Activated B cell treated with CpG ODN at 0.5 μM for 24 hours (primary cell): ENCODE results near the gene RFC2. TPM values are rescaled to one million over a fixed set of nuclear protein-coding genes. Genes with fewer than 3 reads are reported as not detected.
"Not testable (repeated sequence)": the region's sequence is repeated elsewhere in the genome, so short reads cannot be mapped to it uniquely, and the experiment has no call there.

Experiments
- ATAC-seq: fragments of 200-7000 bp; cut with Tn5 transposase; one replicate; pipeline ENCODE4 v1.10.0; 2021; ENCODE audit warnings: low read depth, mild to moderate bottlenecking, moderate library complexity
- CTCF ChIA-PET: fragments of 350-600 bp; sonication (Branson Sonifier 250); formaldehyde crosslinking; loops from one replicate; lab custom pipeline; 2021; ENCODE audit warnings: antibody characterized with exemption; lab: Charles Lee
- POLR2A ChIA-PET: fragments of 350-600 bp; sonication (Branson Sonifier 250); formaldehyde crosslinking; loops from one replicate; lab custom pipeline; 2021; ENCODE audit warnings: antibody characterized with exemption; lab: Charles Lee
- DNase-seq: peaks from one replicate; pipeline ENCODE4 v3.0.0; 2022
- H3K27ac Mint-ChIP-seq: one replicate; pipeline ENCODE4 v1.8.0; 2020; ENCODE audit warnings: mixed read lengths
- H3K27me3 Mint-ChIP-seq: one replicate; pipeline ENCODE4 v1.8.0; 2021; ENCODE audit warnings: mixed read lengths
- H3K36me3 Mint-ChIP-seq: one replicate; pipeline ENCODE4 v1.8.0; 2021; ENCODE audit warnings: low read depth, mixed read lengths
- H3K4me1 Mint-ChIP-seq: one replicate; pipeline ENCODE4 v1.8.0; 2021; ENCODE audit warnings: mixed read lengths
- H3K4me3 Mint-ChIP-seq: one replicate; pipeline ENCODE4 v1.8.0; 2020; ENCODE audit warnings: mild to moderate bottlenecking, mixed read lengths
- H3K9me3 Mint-ChIP-seq: one replicate; pipeline ENCODE4 v1.8.0; 2020; ENCODE audit warnings: mixed read lengths
- CTCF ChIP-seq: fragments of 200-600 bp; IDR thresholded peaks from one replicate; pipeline ENCODE4 v1.8.0; 2022; ENCODE audit warnings: antibody characterized with exemption, mild to moderate bottlenecking
- intact Hi-C: fragments of 100-400 bp; cut with micrococcal nuclease; formaldehyde crosslinking; loops from one replicate; pipeline ENCODE4 v1.15.1; 2024
- total RNA-seq: library from RNA; stranded (reverse); gene quantifications from 2 replicates; pipeline ENCODE4 v1.2.3, GENCODE V29; 2022

Gene RFC2
- total RNA-seq, 1 donor from 2014 or later = 44.0 TPM

GRCh38 chr7:74203956-74204618 lies 50.1 kb downstream of the RFC2 start:
- peaks cover 52% of the 10 kb centered on the region for H3K4me1 Mint-ChIP-seq
- H3K4me3 Mint-ChIP-seq = no peak overlapping the region
- ChIA-PET CTCF (interaction anchor here (1.4 to 8.7 kb wide), 2 partner anchors 137 to 197 kb away, joined by 5 to 133 read pairs; no protein-coding TSS in a partner anchor), POLR2A (interaction anchor here (0.6 to 1.0 kb wide), 4 partner anchors 13 to 121 kb away, joined by 3 to 4 read pairs (median 4); partner anchors contain the start of gene LIMK1)
- DNase-seq = no peak
- peaks cover 2% of the 10 kb centered on the region for H3K36me3 Mint-ChIP-seq
- intact Hi-C loops = loop anchor here (1.0 kb wide), 1 partner anchor 136 kb away; no protein-coding TSS in a partner anchor
- no peak overlapping the region for H3K27ac Mint-ChIP-seq
- no peak for TF ChIP-seq CTCF
- H3K9me3 Mint-ChIP-seq = no peaks in the 10 kb centered on the region
- no peaks in the 10 kb centered on the region for H3K27me3 Mint-ChIP-seq
- ATAC-seq = no peak

GRCh38 chr7:74202841-74203556 lies 51.2 kb downstream of the RFC2 start:
- ChIA-PET POLR2A (interaction anchor here (0.7 to 1.0 kb wide), 3 partner anchors 24 to 120 kb away, joined by 3 read pairs; partner anchors contain the start of gene LIMK1), CTCF (interaction anchor here (0.8 to 8.7 kb wide), 5 partner anchors 9 to 198 kb away, joined by 3 to 133 read pairs (median 3); no protein-coding TSS in a partner anchor)
- no peak overlapping the region for H3K4me3 Mint-ChIP-seq
- H3K4me1 Mint-ChIP-seq = peaks cover 45% of the 10 kb centered on the region
- TF ChIP-seq CTCF = peak; percentile 29
- intact Hi-C loops = loop anchor here (1.0 kb wide), 1 partner anchor 135 kb away; no protein-coding TSS in a partner anchor
- H3K36me3 Mint-ChIP-seq = peaks cover 2% of the 10 kb centered on the region
- H3K9me3 Mint-ChIP-seq = no peaks in the 10 kb centered on the region
- peak; percentile 28 for ATAC-seq
- H3K27ac Mint-ChIP-seq = peak overlapping the region; percentile 24
- no peaks in the 10 kb centered on the region for H3K27me3 Mint-ChIP-seq
- DNase-seq = no peak

- H3K27ac Mint-ChIP-seq = peak overlapping the region; percentile 13
- no peak for DNase-seq
Measured at GRCh38 chr7:74199551-74200355, 54.4 kb downstream of the RFC2 start.

GRCh38 chr7:74197449-74198124 lies 56.6 kb downstream of the RFC2 start:
- no peak overlapping the region for H3K4me3 Mint-ChIP-seq
- no peaks in the 10 kb centered on the region for H3K4me1 Mint-ChIP-seq
- no peaks in the 10 kb centered on the region for H3K27me3 Mint-ChIP-seq
- no peak for TF ChIP-seq CTCF
- no peak for ATAC-seq
- H3K36me3 Mint-ChIP-seq = peaks cover 45% of the 10 kb centered on the region
- H3K9me3 Mint-ChIP-seq = no peaks in the 10 kb centered on the region
- no peak for DNase-seq
- H3K27ac Mint-ChIP-seq = no peak overlapping the region
- POLR2A ChIA-PET = interaction anchor here (1.2 kb wide), 1 partner anchor 32 kb away, joined by 3 read pairs; no protein-coding TSS in a partner anchor
- CTCF ChIA-PET = interaction anchor here (1.7 kb wide), 1 partner anchor 9 kb away, joined by 6 read pairs; no protein-coding TSS in a partner anchor
- intact Hi-C loops = no loop called here

More at GRCh38 chr7:74199551-74200355, 54.4 kb downstream of the RFC2 start:
- no peak for ATAC-seq
- Mint-ChIP-seq H3K4me3 (no peak overlapping the region), H3K36me3 (peaks cover 24% of the 10 kb centered on the region), H3K27me3 (no peaks in the 10 kb centered on the region), H3K9me3 (no peaks in the 10 kb centered on the region), H3K4me1 (peaks cover 15% of the 10 kb centered on the region)
- intact Hi-C loops = no loop called here
- ChIA-PET CTCF (interaction anchor here (1.4 kb wide), 1 partner anchor 201 kb away, joined by 4 read pairs; no protein-coding TSS in a partner anchor), POLR2A (interaction anchor here (1.4 to 1.6 kb wide), 2 partner anchors 19 to 27 kb away, joined by 3 read pairs; no protein-coding TSS in a partner anchor)
- TF ChIP-seq CTCF = no peak

GRCh38 chr7:74195968-74196654 lies 58.1 kb downstream of the RFC2 start:
- H3K4me1 Mint-ChIP-seq, H3K27me3 Mint-ChIP-seq, H3K9me3 Mint-ChIP-seq, ATAC-seq, CTCF ChIA-PET, DNase-seq, H3K4me3 Mint-ChIP-seq, H3K27ac Mint-ChIP-seq, POLR2A ChIA-PET, intact Hi-C loops: not testable (repeated sequence)
- H3K36me3 Mint-ChIP-seq = peaks cover 58% of the 10 kb centered on the region

- ChIA-PET CTCF (interaction anchor here (1.0 to 1.3 kb wide), 2 partner anchors 8 to 11 kb away, joined by 3 read pairs; no protein-coding TSS in a partner anchor), POLR2A (interaction anchor here (1.7 kb wide), 1 partner anchor 21 kb away, joined by 5 read pairs; the partner anchor contains the start of gene EIF4H)
- DNase-seq, ATAC-seq, H3K4me1 Mint-ChIP-seq, H3K4me3 Mint-ChIP-seq, H3K9me3 Mint-ChIP-seq, intact Hi-C loops, H3K27ac Mint-ChIP-seq, H3K27me3 Mint-ChIP-seq: not testable (repeated sequence)
- H3K36me3 Mint-ChIP-seq = peaks cover 65% of the 10 kb centered on the region
Measured at GRCh38 chr7:74195139-74195860, 58.9 kb downstream of the RFC2 start.
